Measurements from ENCODE around the gene TTC34.

- TF ChIP-seq EZH2 (IDR thresholded peaks at IDR 0.05; ENCODE audit: insufficient read depth, poor library complexity, severe bottlenecking) (no peak), EZH2phosphoT487 (IDR thresholded peaks at IDR 0.05; ENCODE audit: insufficient read depth, low read depth) (no peak)
Measured at GRCh38 chr1:2628191-2628932, 173.1 kb downstream of the TTC34 start.

Data from GM23248 (cell line).